ENCODE results near the gene TMEM252. TPM values are rescaled to one million over a fixed set of nuclear protein-coding genes. Genes with fewer than 3 reads are reported as not detected.

TMEM252 gene
- total RNA-seq, 1 donor from 2014 or later, result not detected

Other genes starting within 250 kb of the TMEM252 start
- gene FOXD4L3, start 238.0 kb downstream of the TMEM252 start, total RNA-seq, result not detected
- 151 TPM for gene PGM5, start 184.3 kb downstream of the TMEM252 start, total RNA-seq
- 60.6 TPM for gene PIP5K1B, start 164.4 kb upstream of the TMEM252 start, total RNA-seq

All from Right ventricle myocardium inferior (tissue), 1 donor.